Measurements from ENCODE around the gene GARS1.

The GARS1 gene

GRCh38 chr7:30683306-30683705 lies 88.6 kb downstream of the GARS1 start:
- DNase-seq = no peak

Measured in activated naive CD4-positive, alpha-beta T cell (primary cell).